GM21786 (cell line): ENCODE measurements around the gene TLE1.

Experiments
- ATAC-seq: cut with Tn5 transposase; IDR thresholded peaks from one replicate; pipeline ENCODE4 v1.9.1; 2021; ENCODE audit not compliant: unreplicated experiment

TLE1 gene

GRCh38 chr9:81686614-81687520, 2.5 kb downstream of the TLE1 start:
- peak; percentile 31 for ATAC-seq

GRCh38 chr9:81685763-81686613, 3.4 kb downstream of the TLE1 start:
- ATAC-seq: no peak

- no peak for ATAC-seq
Measured at GRCh38 chr9:81684635-81685034, 4.7 kb downstream of the TLE1 start.

GRCh38 chr9:81683704-81684103, 5.6 kb downstream of the TLE1 start:
- no peak for ATAC-seq

GRCh38 chr9:81683238-81683637, 6.1 kb downstream of the TLE1 start:
- ATAC-seq: no peak

- no peak for ATAC-seq
Measured at GRCh38 chr9:81682797-81683196, 6.5 kb downstream of the TLE1 start.

GRCh38 chr9:81682177-81682576, 7.2 kb downstream of the TLE1 start:
- no peak for ATAC-seq

- no peak for ATAC-seq
Measured at GRCh38 chr9:81680506-81680905, 8.8 kb downstream of the TLE1 start.

GRCh38 chr9:81680006-81680405, 9.3 kb downstream of the TLE1 start:
- ATAC-seq: no peak

- no peak for ATAC-seq
Measured at GRCh38 chr9:81678088-81678487, 11.3 kb downstream of the TLE1 start.

GRCh38 chr9:81676395-81676794, 13.0 kb downstream of the TLE1 start:
- ATAC-seq: no peak

- no peak for ATAC-seq
Measured at GRCh38 chr9:81673310-81673709, 16.0 kb downstream of the TLE1 start.

- ATAC-seq: no peak
Measured at GRCh38 chr9:81671880-81672280, 17.5 kb downstream of the TLE1 start.

- ATAC-seq: no peak
Measured at GRCh38 chr9:81669866-81670265, 19.5 kb downstream of the TLE1 start.

GRCh38 chr9:81669041-81669651, 20.2 kb downstream of the TLE1 start:
- no peak for ATAC-seq

- ATAC-seq: no peak
Measured at GRCh38 chr9:81666123-81666522, 23.2 kb downstream of the TLE1 start.

- peak; percentile 16 for ATAC-seq
Measured at GRCh38 chr9:81665322-81665871, 23.9 kb downstream of the TLE1 start.

- peak; percentile 54 for ATAC-seq
Measured at GRCh38 chr9:81664638-81665222, 24.6 kb downstream of the TLE1 start.

- ATAC-seq: no peak
Measured at GRCh38 chr9:81661339-81661738, 28.0 kb downstream of the TLE1 start.

- no peak for ATAC-seq
Measured at GRCh38 chr9:81656871-81657337, 32.4 kb downstream of the TLE1 start.

GRCh38 chr9:81656004-81656403, 33.3 kb downstream of the TLE1 start:
- ATAC-seq: peak; percentile 83
